HepG2 (cell line): ENCODE results near the gene AMER3.

Experiments used
- ATF4 ChIP-seq, 2 experiments: fragments of 450-650 bp in 1 of 2; sonication (generic) in 1 of 2; formaldehyde crosslinking; IDR thresholded peaks; 2 replicates each; pipeline versions ENCODE4 v1.5.0 to v1.8.0; 2020 to 2022; ENCODE audit warnings: mild to moderate bottlenecking in 1 of 2, missing genetic modification reagents in 1 of 2
- CTCF ChIP-seq: sonication (generic); formaldehyde crosslinking; IDR thresholded peaks from 2 replicates; pipeline ENCODE4 v1.5.0; 2020; ENCODE audit warnings: mild to moderate bottlenecking, missing genetic modification reagents, moderate library complexity
- HDAC2 ChIP-seq: sonication (generic); formaldehyde crosslinking; IDR thresholded peaks from 2 replicates; pipeline ENCODE4 v1.4.0; 2020; ENCODE audit warnings: missing genetic modification reagents
- MXD3 ChIP-seq: IDR thresholded peaks from 2 replicates; pipeline ENCODE4 v1.6.1; 2016; ENCODE audit warnings: mild to moderate bottlenecking, missing biosample characterization, missing genetic modification reagents
- PHF20 ChIP-seq: sonication (generic); formaldehyde crosslinking; IDR thresholded peaks from 2 replicates; pipeline ENCODE4 v1.5.0; 2020; ENCODE audit warnings: mild to moderate bottlenecking, missing genetic modification reagents
- RXRB ChIP-seq: IDR thresholded peaks from 2 replicates; pipeline ENCODE4 v1.6.1; 2016; ENCODE audit warnings: borderline replicate concordance, missing genetic modification reagents, missing compliant biosample characterization
- ZMYM4 ChIP-seq: sonication (generic); formaldehyde crosslinking; IDR thresholded peaks from 2 replicates; pipeline ENCODE4 v1.8.1; 2023; ENCODE audit warnings: mild to moderate bottlenecking, missing genetic modification reagents

GRCh38 chr2:130749078-130749477 lies 6.3 kb upstream of the AMER3 start:
- TF ChIP-seq MXD3 (CRISPR knock-in tag) (no peak), ATF4 (CRISPR knock-in tag; IDR thresholded peaks at IDR 0.05) (no peak), ZMYM4 (CRISPR knock-in tag) (no peak), RXRB (CRISPR knock-in tag) (no peak), PHF20 (CRISPR knock-in tag) (no peak), CTCF (no peak), HDAC2 (no peak)
